ENCODE measurements around the gene AK5. TPM values are rescaled to one million over a fixed set of nuclear protein-coding genes. Genes with fewer than 3 reads are reported as not detected.

AK5 gene
- total RNA-seq, 4 donors from 2014 or later: 0.79 to 4.1 TPM; not detected in 2

GRCh38 chr1:77468949-77469710, 187.3 kb downstream of the AK5 start:
- H3K4me3 ChIP-seq: no peak overlapping the region
- H3K36me3 ChIP-seq: no peaks in the 10 kb centered on the region
- no peaks in the 10 kb centered on the region for H3K27me3 ChIP-seq
- TF ChIP-seq POLR2A (IDR thresholded peaks at IDR 0.05): no peak
- TF ChIP-seq POLR2AphosphoS5 (IDR thresholded peaks at IDR 0.05): no peak
- TF ChIP-seq CTCF (IDR thresholded peaks at IDR 0.05): no peak
- TF ChIP-seq EP300 (IDR thresholded peaks at IDR 0.05; ENCODE audit: low read depth): no peak
- 63 to 80% methylated on average over 2 to 5 of the region's 5 CpGs for WGBS, 2 donors (ENCODE audit: low coverage in 1 of 2)
- H3K4me1 ChIP-seq: peaks cover 0 to 7% (median 0%) of the 10 kb centered on the region in 4 donors
- in situ Hi-C loops (cut with MboI; ENCODE audit: low pct_ligation_motif_present in 1 of 4, low pct_unique_long_range_greater_than_20kb in 1 of 4, low sequenced_read_pairs in 3 of 4): no loop called here
- H3K9me3 ChIP-seq: no peaks in the 10 kb centered on the region
- intact Hi-C loops (cut with DNase I; ENCODE audit: low total_unique reads): no loop called here
- DNase-seq: no peak
- no peak overlapping the region for H3K27ac ChIP-seq

- intact Hi-C loops (cut with DNase I; ENCODE audit: low total_unique reads): no loop called here
- Histone ChIP-seq H3K27me3 (no peaks in the 10 kb centered on the region), H3K4me3 (no peak overlapping the region), H3K36me3 (no peaks in the 10 kb centered on the region), H3K4me1 (peaks cover 0 to 15% (median 4%) of the 10 kb centered on the region in 4 donors), H3K27ac (no peak overlapping the region), H3K9me3 (no peaks in the 10 kb centered on the region)
- 85 to 91% methylated on average over 2 of the region's 2 CpGs for WGBS, 2 donors (ENCODE audit: low coverage in 1 of 2)
- in situ Hi-C loops (cut with MboI; ENCODE audit: low pct_ligation_motif_present in 1 of 4, low pct_unique_long_range_greater_than_20kb in 1 of 4, low sequenced_read_pairs in 3 of 4): no loop called here
- no peak for TF ChIP-seq POLR2AphosphoS5 (IDR thresholded peaks at IDR 0.05)
- no peak for TF ChIP-seq POLR2A (IDR thresholded peaks at IDR 0.05)
- no peak for TF ChIP-seq EP300 (IDR thresholded peaks at IDR 0.05; ENCODE audit: low read depth)
- TF ChIP-seq CTCF (IDR thresholded peaks at IDR 0.05): no peak
- DNase-seq: no peak
Measured at GRCh38 chr1:77471691-77472090, 189.9 kb downstream of the AK5 start.

GRCh38 chr1:77473690-77474089, 191.9 kb downstream of the AK5 start:
- Histone ChIP-seq H3K27me3 (no peaks in the 10 kb centered on the region), H3K27ac (no peak overlapping the region), H3K4me3 (no peak overlapping the region), H3K4me1 (peaks cover 0 to 9% (median 4%) of the 10 kb centered on the region in 4 donors), H3K36me3 (no peaks in the 10 kb centered on the region), H3K9me3 (no peaks in the 10 kb centered on the region)
- TF ChIP-seq CTCF (IDR thresholded peaks at IDR 0.05): no peak
- TF ChIP-seq POLR2A (IDR thresholded peaks at IDR 0.05): no peak
- no peak for TF ChIP-seq EP300 (IDR thresholded peaks at IDR 0.05; ENCODE audit: low read depth)
- TF ChIP-seq POLR2AphosphoS5 (IDR thresholded peaks at IDR 0.05): no peak
- DNase-seq: no peak
- 44 to 54% methylated on average over 3 of the region's 3 CpGs for WGBS, 2 donors (ENCODE audit: low coverage in 1 of 2)
- intact Hi-C loops (cut with DNase I; ENCODE audit: low total_unique reads) (no loop called here), in situ Hi-C loops (cut with MboI; ENCODE audit: low pct_ligation_motif_present in 1 of 4, low pct_unique_long_range_greater_than_20kb in 1 of 4, low sequenced_read_pairs in 3 of 4) (no loop called here)

- peaks cover 0 to 8% (median 4%) of the 10 kb centered on the region in 4 donors for H3K4me1 ChIP-seq
- DNase-seq: no peak
- 8 to 19% methylated on average over 1 of the region's 1 CpG for WGBS, 2 donors (ENCODE audit: low coverage in 1 of 2)
- H3K27me3 ChIP-seq: no peaks in the 10 kb centered on the region
- H3K27ac ChIP-seq: no peak overlapping the region
- no peaks in the 10 kb centered on the region for H3K36me3 ChIP-seq
- TF ChIP-seq EP300 (IDR thresholded peaks at IDR 0.05; ENCODE audit: low read depth) (no peak), POLR2A (IDR thresholded peaks at IDR 0.05) (no peak), CTCF (IDR thresholded peaks at IDR 0.05) (no peak), POLR2AphosphoS5 (IDR thresholded peaks at IDR 0.05) (no peak)
- H3K4me3 ChIP-seq: no peak overlapping the region
- H3K9me3 ChIP-seq: no peaks in the 10 kb centered on the region
- intact Hi-C loops (cut with DNase I; ENCODE audit: low total_unique reads) (no loop called here), in situ Hi-C loops (cut with MboI; ENCODE audit: low pct_ligation_motif_present in 1 of 4, low pct_unique_long_range_greater_than_20kb in 1 of 4, low sequenced_read_pairs in 3 of 4) (no loop called here)
Measured at GRCh38 chr1:77475641-77476040, 193.8 kb downstream of the AK5 start.

Data from transverse colon (tissue), 4 donors.